Neural cell (in vitro differentiated cells): ENCODE results near the gene AZI2.

Experiments
- EP300 ChIP-seq: fragments of 450-650 bp; conservative IDR thresholded peaks from 2 replicates; pipeline ENCODE4 v1.6.1; 2014; ENCODE audit warnings: antibody characterized with exemption, mild to moderate bottlenecking, moderate library complexity; ENCODE audit not compliant: poor library complexity, severe bottlenecking
- EZH2 ChIP-seq: fragments of 200-600, 300-800 bp; shearing (Covaris generic), sonication (generic); IDR thresholded peaks from 2 replicates; pipeline ENCODE4 v1.6.1; 2014; ENCODE audit warnings: antibody characterized with exemption, low read length, borderline replicate concordance, mild to moderate bottlenecking; ENCODE audit not compliant: insufficient read depth, poor library complexity, severe bottlenecking
- MXI1 ChIP-seq: fragments of 450-650 bp; conservative IDR thresholded peaks from 2 replicates; pipeline ENCODE4 v1.6.1; 2014; ENCODE audit warnings: antibody characterized with exemption, mild to moderate bottlenecking; ENCODE audit not compliant: poor library complexity, severe bottlenecking
- POLR2AphosphoS5 ChIP-seq: IDR thresholded peaks from 2 replicates; pipeline ENCODE4 v1.6.1; 2012
- RAD21 ChIP-seq: fragments of 450-650 bp; conservative IDR thresholded peaks from 2 replicates; pipeline ENCODE4 v1.6.1; 2014; ENCODE audit warnings: antibody characterized with exemption, mild to moderate bottlenecking, moderate library complexity
- SMC3 ChIP-seq: fragments of 450-650 bp; conservative IDR thresholded peaks from 2 replicates; pipeline ENCODE4 v1.6.1; 2014; ENCODE audit warnings: antibody characterized with exemption, mild to moderate bottlenecking, moderate library complexity; ENCODE audit not compliant: poor library complexity
- TAF1 ChIP-seq: IDR thresholded peaks from 2 replicates; pipeline ENCODE4 v1.6.1; 2012; ENCODE audit warnings: low read depth
- TF ChIP-seq, protein P1 (sequence below): fragments of 450-650 bp; IDR thresholded peaks from 2 replicates; pipeline ENCODE4 v1.5.1; 2014; ENCODE audit warnings: antibody characterized with exemption, mild to moderate bottlenecking, moderate library complexity; ENCODE audit not compliant: poor library complexity, severe bottlenecking
- TF ChIP-seq, protein P2 (sequence below): IDR thresholded peaks from 2 replicates; pipeline ENCODE4 v1.6.1; 2012; ENCODE audit warnings: borderline replicate concordance

DNA sequence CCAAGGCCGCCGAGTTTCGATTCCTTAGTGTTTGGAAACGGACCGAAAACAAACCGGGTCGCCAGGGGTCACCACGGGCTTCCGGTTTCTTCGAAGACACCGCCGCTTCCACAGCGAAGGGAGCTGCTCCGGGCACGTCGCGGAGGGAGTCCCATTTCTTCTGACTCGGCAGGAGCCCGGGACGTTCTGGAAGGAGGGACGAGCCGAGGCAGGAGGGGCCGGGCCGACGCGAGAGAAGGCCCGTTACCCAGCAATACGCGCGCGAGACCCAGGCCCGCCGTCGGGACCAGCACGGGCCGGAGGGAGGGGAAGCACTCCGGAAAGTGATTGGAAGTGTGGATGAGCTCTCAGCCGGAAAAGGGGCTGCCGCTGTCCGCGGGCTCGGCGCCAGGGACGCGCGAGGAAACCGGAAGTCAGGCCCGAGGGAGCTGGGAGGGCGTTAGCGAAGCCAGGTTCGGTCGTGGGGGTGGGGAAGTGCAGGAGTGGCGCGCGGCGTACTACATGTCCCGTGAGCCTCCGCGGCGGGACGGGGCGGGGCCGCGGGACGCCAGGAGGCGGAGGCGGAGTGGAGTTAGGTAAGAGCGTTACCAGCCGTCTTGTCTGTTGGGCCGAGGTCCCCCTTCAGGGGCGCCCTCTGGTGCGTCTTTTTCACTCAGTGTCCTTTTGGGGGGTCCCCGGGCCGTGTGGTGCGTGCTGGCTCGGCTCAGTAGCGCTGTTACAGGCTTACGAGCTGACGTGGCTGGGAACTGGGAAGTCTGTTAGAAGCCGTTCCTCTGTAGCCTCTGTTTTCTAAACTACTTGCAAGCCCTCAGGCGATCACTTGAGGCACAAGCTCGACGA lies at the start of gene AZI2, which contains the start of gene ZCWPW2:
- TF ChIP-seq POLR2AphosphoS5 (peak; percentile 83), TAF1 (peak; percentile 66), EP300 (peak; percentile 60), RAD21 (peak; percentile 47), SMC3 (peak; percentile 38), EZH2 (no peak), MXI1 (peak; percentile 45)
- TF ChIP-seq, protein P1, sequence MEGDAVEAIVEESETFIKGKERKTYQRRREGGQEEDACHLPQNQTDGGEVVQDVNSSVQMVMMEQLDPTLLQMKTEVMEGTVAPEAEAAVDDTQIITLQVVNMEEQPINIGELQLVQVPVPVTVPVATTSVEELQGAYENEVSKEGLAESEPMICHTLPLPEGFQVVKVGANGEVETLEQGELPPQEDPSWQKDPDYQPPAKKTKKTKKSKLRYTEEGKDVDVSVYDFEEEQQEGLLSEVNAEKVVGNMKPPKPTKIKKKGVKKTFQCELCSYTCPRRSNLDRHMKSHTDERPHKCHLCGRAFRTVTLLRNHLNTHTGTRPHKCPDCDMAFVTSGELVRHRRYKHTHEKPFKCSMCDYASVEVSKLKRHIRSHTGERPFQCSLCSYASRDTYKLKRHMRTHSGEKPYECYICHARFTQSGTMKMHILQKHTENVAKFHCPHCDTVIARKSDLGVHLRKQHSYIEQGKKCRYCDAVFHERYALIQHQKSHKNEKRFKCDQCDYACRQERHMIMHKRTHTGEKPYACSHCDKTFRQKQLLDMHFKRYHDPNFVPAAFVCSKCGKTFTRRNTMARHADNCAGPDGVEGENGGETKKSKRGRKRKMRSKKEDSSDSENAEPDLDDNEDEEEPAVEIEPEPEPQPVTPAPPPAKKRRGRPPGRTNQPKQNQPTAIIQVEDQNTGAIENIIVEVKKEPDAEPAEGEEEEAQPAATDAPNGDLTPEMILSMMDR = peak; percentile 65
- TF ChIP-seq, protein P2, sequence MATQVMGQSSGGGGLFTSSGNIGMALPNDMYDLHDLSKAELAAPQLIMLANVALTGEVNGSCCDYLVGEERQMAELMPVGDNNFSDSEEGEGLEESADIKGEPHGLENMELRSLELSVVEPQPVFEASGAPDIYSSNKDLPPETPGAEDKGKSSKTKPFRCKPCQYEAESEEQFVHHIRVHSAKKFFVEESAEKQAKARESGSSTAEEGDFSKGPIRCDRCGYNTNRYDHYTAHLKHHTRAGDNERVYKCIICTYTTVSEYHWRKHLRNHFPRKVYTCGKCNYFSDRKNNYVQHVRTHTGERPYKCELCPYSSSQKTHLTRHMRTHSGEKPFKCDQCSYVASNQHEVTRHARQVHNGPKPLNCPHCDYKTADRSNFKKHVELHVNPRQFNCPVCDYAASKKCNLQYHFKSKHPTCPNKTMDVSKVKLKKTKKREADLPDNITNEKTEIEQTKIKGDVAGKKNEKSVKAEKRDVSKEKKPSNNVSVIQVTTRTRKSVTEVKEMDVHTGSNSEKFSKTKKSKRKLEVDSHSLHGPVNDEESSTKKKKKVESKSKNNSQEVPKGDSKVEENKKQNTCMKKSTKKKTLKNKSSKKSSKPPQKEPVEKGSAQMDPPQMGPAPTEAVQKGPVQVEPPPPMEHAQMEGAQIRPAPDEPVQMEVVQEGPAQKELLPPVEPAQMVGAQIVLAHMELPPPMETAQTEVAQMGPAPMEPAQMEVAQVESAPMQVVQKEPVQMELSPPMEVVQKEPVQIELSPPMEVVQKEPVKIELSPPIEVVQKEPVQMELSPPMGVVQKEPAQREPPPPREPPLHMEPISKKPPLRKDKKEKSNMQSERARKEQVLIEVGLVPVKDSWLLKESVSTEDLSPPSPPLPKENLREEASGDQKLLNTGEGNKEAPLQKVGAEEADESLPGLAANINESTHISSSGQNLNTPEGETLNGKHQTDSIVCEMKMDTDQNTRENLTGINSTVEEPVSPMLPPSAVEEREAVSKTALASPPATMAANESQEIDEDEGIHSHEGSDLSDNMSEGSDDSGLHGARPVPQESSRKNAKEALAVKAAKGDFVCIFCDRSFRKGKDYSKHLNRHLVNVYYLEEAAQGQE = no peak
